ENCODE measurements around the gene BTBD19. TPM values are rescaled to one million over a fixed set of nuclear protein-coding genes. Genes with fewer than 3 reads are reported as not detected.
A peak's percentile ranks its signal among the peaks of the same experiment; 100 is the strongest.

Gene BTBD19
- total RNA-seq, 2 donors from 2014 or later = 5.7 to 9.9 TPM

Small RNA genes within 50 kb of the gene (small RNA-seq; reads per million reads assigned to genes)
- gene AL136380.1 (not detected), gene SNORD38A (440 reads per million, percentile 98 among the genes with 10 or more reads in this experiment), gene SNORD38B (not detected), gene SNORD46 (1,239 reads per million, percentile 99 among the genes with 10 or more reads in this experiment), gene SNORD55 (not detected)

Other genes starting within 250 kb of the BTBD19 start
- gene TMEM53, start 134.0 kb upstream of the BTBD19 start, total RNA-seq = 1 to 10 TPM; 6.2 to 7.6 TPM
- gene ARMH1, start 133.8 kb upstream of the BTBD19 start, total RNA-seq = 1 to 10 TPM in 1 of 2 donors, not detected in 1; 1.0 TPM
- not detected for gene RNU5D-1, start 77.4 kb upstream of the BTBD19 start, total RNA-seq
- not detected for gene KIF2C, start 68.7 kb upstream of the BTBD19 start, total RNA-seq
- 1,000 to 10,000 TPM; 1,064 to 1,413 TPM for gene RPS8, start 33.0 kb upstream of the BTBD19 start, total RNA-seq
- under 1 TPM in 1 of 2 donors, not detected in 1; 0.26 TPM for gene BEST4, start 20.4 kb upstream of the BTBD19 start, total RNA-seq
- 10 to 100 TPM; 20.8 to 29.7 TPM for gene PLK3, start 8.1 kb upstream of the BTBD19 start, total RNA-seq
- 1 to 10 TPM in 1 of 2 donors, not detected in 1; 2.9 TPM for gene DYNLT4, start 1.2 kb upstream of the BTBD19 start, total RNA-seq
- under 1 TPM; 0.26 to 0.99 TPM for gene PTCH2, start 34.7 kb downstream of the BTBD19 start, total RNA-seq
- 10 to 100 TPM; 13.0 to 33.9 TPM for gene EIF2B3, start 178.1 kb downstream of the BTBD19 start, total RNA-seq
- gene HECTD3, start 202.8 kb downstream of the BTBD19 start, total RNA-seq = 10 to 100 TPM; 42.3 to 51.4 TPM
- 10 to 100 TPM; 32.2 to 39.6 TPM for gene UROD, start 203.7 kb downstream of the BTBD19 start, total RNA-seq

Measured in body of pancreas (tissue), 2 donors.